PC-3 (cell line): ENCODE data around the gene UMPS.

Experiments
- EZH2 ChIP-seq: fragments of 300-600 bp; sonication (generic); IDR thresholded peaks from one replicate; pipeline ENCODE4 v1.6.1; 2017; ENCODE audit warnings: antibody characterized with exemption, mild to moderate bottlenecking, low read length; ENCODE audit not compliant: unreplicated experiment
- EZH2phosphoT487 ChIP-seq: fragments of 300-600 bp; sonication (generic); IDR thresholded peaks from 2 replicates; pipeline ENCODE4 v1.6.1; 2018; ENCODE audit warnings: mild to moderate bottlenecking, antibody characterized with exemption, low read length, borderline replicate concordance
- TF ChIP-seq, protein P1 (sequence below): fragments of 300-600 bp; sonication (generic); conservative IDR thresholded peaks from 2 replicates; pipeline ENCODE4 v1.5.1; 2017; ENCODE audit warnings: antibody characterized with exemption, low read depth, mild to moderate bottlenecking, low read length

DNA sequence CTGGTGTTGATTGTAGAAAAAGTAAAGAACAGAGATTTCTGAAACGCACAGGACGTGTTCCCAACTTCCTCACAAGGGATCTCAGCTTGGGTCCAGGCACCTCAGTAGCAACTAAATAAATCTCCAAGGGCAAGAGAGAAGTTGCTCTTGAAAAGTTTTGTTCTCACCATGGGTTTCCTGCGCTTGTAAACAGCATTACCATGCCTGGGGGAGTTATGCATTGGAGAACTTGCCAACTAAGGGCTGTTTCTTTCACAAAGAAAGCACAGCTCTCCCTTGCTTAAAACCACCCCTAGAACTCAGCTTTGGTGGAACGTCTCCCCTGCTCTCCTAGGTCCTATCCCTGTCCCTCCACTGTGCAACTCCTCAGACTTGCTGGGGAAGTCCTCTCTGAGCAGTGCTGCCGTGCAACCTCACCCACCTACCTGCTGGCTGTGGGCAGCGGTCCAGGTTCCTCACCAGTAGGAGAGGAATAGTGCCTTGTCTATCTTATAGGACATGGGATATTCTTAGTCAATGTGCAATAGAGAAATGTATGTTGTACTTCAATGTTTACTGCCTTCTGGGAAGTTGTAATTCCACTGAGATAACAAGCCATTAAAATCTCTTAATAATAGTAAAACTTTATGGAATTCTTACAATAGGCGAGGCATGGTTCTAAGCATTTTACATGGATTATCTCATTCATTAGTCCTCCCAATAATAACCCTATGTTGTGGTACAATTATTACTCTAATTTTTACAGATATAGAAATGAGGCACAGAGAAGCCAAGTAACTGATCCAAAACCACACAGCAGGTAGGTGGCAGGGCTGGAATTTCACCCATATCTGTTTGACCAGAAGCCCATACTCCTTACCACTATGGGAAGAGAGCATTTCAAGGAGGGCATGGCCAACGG, 51.5 kb downstream of the UMPS start:
- TF ChIP-seq, protein P1, sequence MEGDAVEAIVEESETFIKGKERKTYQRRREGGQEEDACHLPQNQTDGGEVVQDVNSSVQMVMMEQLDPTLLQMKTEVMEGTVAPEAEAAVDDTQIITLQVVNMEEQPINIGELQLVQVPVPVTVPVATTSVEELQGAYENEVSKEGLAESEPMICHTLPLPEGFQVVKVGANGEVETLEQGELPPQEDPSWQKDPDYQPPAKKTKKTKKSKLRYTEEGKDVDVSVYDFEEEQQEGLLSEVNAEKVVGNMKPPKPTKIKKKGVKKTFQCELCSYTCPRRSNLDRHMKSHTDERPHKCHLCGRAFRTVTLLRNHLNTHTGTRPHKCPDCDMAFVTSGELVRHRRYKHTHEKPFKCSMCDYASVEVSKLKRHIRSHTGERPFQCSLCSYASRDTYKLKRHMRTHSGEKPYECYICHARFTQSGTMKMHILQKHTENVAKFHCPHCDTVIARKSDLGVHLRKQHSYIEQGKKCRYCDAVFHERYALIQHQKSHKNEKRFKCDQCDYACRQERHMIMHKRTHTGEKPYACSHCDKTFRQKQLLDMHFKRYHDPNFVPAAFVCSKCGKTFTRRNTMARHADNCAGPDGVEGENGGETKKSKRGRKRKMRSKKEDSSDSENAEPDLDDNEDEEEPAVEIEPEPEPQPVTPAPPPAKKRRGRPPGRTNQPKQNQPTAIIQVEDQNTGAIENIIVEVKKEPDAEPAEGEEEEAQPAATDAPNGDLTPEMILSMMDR: no peak
- TF ChIP-seq EZH2phosphoT487 (no peak), EZH2 (no peak)
